Thyroid gland (tissue), 4 donors: ENCODE measurements around the gene USP49.

ENCODE experiments used
- POLR2A ChIP-seq, 2 donors: fragments of 450-650 bp; IDR thresholded peaks; one replicate each; pipeline ENCODE4 v1.6.1; 2017; ENCODE audit warnings: antibody characterized with exemption in 2 of 2, mild to moderate bottlenecking in 2 of 2, moderate library complexity in 1 of 2
- TF ChIP-seq, protein P1 (sequence below), 6 experiments: fragments of 200-600 bp in 3 of 6; fragments of 450-650 bp in 3 of 6; sonication (generic) in 3 of 6; IDR thresholded peaks; one replicate each; pipeline ENCODE4 v1.5.1; 2016 to 2019; ENCODE audit warnings: antibody characterized with exemption in 6 of 6, mild to moderate bottlenecking in 2 of 6, inconsistent platforms in 1 of 6, moderate library complexity in 1 of 6

DNA sequence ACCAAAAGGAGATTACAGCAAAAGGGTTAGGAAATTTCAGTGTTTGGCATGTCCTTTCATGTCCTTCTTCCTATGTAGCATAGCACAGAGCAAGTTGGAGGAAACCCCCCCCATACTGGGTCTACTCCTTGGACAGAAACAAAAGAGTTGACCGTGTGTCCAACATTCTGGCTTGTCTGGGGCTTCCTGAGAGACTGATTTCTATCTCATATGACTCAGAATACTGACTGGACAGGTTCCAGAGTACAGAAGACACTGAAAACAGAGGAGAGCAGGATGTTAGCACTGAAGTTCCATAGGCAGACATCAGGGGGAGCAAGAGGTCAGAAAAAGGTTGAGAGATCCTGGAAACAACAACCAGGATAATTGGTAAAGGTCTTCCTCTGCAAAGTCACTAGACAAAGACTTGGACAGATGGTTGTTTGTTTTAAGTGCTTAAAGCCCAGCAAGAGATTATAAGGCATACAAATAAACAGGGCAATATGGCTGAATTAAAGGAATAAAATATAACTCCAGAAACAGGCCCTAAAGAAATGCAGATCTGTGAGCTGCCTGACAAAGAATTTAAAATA lies 48.4 kb downstream of the USP49 start:
- TF ChIP-seq, protein P1, sequence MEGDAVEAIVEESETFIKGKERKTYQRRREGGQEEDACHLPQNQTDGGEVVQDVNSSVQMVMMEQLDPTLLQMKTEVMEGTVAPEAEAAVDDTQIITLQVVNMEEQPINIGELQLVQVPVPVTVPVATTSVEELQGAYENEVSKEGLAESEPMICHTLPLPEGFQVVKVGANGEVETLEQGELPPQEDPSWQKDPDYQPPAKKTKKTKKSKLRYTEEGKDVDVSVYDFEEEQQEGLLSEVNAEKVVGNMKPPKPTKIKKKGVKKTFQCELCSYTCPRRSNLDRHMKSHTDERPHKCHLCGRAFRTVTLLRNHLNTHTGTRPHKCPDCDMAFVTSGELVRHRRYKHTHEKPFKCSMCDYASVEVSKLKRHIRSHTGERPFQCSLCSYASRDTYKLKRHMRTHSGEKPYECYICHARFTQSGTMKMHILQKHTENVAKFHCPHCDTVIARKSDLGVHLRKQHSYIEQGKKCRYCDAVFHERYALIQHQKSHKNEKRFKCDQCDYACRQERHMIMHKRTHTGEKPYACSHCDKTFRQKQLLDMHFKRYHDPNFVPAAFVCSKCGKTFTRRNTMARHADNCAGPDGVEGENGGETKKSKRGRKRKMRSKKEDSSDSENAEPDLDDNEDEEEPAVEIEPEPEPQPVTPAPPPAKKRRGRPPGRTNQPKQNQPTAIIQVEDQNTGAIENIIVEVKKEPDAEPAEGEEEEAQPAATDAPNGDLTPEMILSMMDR (IDR thresholded peaks at IDR 0.05): peak; percentile 48 to 94 (median 84)
- TF ChIP-seq POLR2A (IDR thresholded peaks at IDR 0.05): no peak
